ENCODE measurements around the gene NCKAP5L.
"Not testable (repeated sequence)": the region's sequence is repeated elsewhere in the genome, so short reads cannot be mapped to it uniquely, and the experiment has no call there.

NCKAP5L gene

GRCh38 chr12:49865782-49866135, 37.5 kb upstream of the NCKAP5L start:
- no peak for DNase-seq (ENCODE audit: low spot score)

- DNase-seq (ENCODE audit: low spot score): no peak
Observed at GRCh38 chr12:49865109-49865781, 37.0 kb upstream of the NCKAP5L start.

GRCh38 chr12:49864798-49865090, 36.5 kb upstream of the NCKAP5L start:
- no peak for DNase-seq (ENCODE audit: low spot score)

- no peak for DNase-seq (ENCODE audit: low spot score)
Observed at GRCh38 chr12:49863946-49864797, 36.0 kb upstream of the NCKAP5L start.

- DNase-seq (ENCODE audit: low spot score): not testable (repeated sequence)
Observed at GRCh38 chr12:49860921-49861320, 32.7 kb upstream of the NCKAP5L start.

- DNase-seq (ENCODE audit: low spot score): not testable (repeated sequence)
Observed at GRCh38 chr12:49855890-49856289, 27.7 kb upstream of the NCKAP5L start.

GRCh38 chr12:49854976-49855375, 26.8 kb upstream of the NCKAP5L start:
- DNase-seq (ENCODE audit: low spot score): no peak

- DNase-seq (ENCODE audit: low spot score): no peak
Observed at GRCh38 chr12:49853671-49854070, 25.5 kb upstream of the NCKAP5L start.

- no peak for DNase-seq (ENCODE audit: low spot score)
Observed at GRCh38 chr12:49847161-49847560, 18.9 kb upstream of the NCKAP5L start.

- DNase-seq (ENCODE audit: low spot score): no peak
Observed at GRCh38 chr12:49846032-49846431, 17.8 kb upstream of the NCKAP5L start.

GRCh38 chr12:49843876-49844437, 15.7 kb upstream of the NCKAP5L start:
- DNase-seq (ENCODE audit: low spot score): no peak

GRCh38 chr12:49843411-49843810, 15.2 kb upstream of the NCKAP5L start:
- DNase-seq (ENCODE audit: low spot score): no peak

- DNase-seq (ENCODE audit: low spot score): peak; percentile 97
Observed at GRCh38 chr12:49842519-49843352, 14.5 kb upstream of the NCKAP5L start, which contains the start of gene BCDIN3D. BCDIN3D (minus strand) TSS chr12:49843106; CDS start chr12:49843087, 19 bp downstream.

- DNase-seq (ENCODE audit: low spot score): peak; percentile 40
Observed at GRCh38 chr12:49838973-49839633, 10.9 kb upstream of the NCKAP5L start.

- DNase-seq (ENCODE audit: low spot score): peak; percentile 40
Observed at GRCh38 chr12:49832836-49833421, 4.7 kb upstream of the NCKAP5L start.

GRCh38 chr12:49831717-49832116, 3.5 kb upstream of the NCKAP5L start:
- DNase-seq (ENCODE audit: low spot score): no peak

GRCh38 chr12:49827401-49828099, 663 bp downstream of the NCKAP5L start:
- DNase-seq (ENCODE audit: low spot score): peak; percentile 67

GRCh38 chr12:49827051-49827400, 1.2 kb downstream of the NCKAP5L start:
- no peak for DNase-seq (ENCODE audit: low spot score)

- no peak for DNase-seq (ENCODE audit: low spot score)
Observed at GRCh38 chr12:49825971-49826421, 2.2 kb downstream of the NCKAP5L start.

- DNase-seq (ENCODE audit: low spot score): peak; percentile 6
Observed at GRCh38 chr12:49825360-49825970, 2.7 kb downstream of the NCKAP5L start.
